Thymus (tissue), 11 donors: ENCODE results near the gene PTGDR2. TPM values are rescaled to one million over a fixed set of nuclear protein-coding genes. Genes with fewer than 3 reads are reported as not detected.

ENCODE experiments used
- DNase-seq, 9 donors: peaks; one replicate each; pipeline ENCODE4 v3.0.0-alpha.2; 2013; ENCODE audit warnings: low spot score in 9 of 9, low read depth in 6 of 9, missing footprints in 1 of 9
- H3K27ac ChIP-seq, 2 donors: one replicate each; pipeline ENCODE4 v1.5.1; 2013; ENCODE audit warnings: control low read depth in 1 of 2, low read depth in 1 of 2, low read length in 1 of 2, mild to moderate bottlenecking in 1 of 2, moderate library complexity in 1 of 2
- H3K27me3 ChIP-seq, 2 donors: one replicate each; pipeline ENCODE4 v1.5.1; 2013; ENCODE audit warnings: low read length in 1 of 2; ENCODE audit not compliant: control insufficient read depth in 2 of 2, insufficient read depth in 1 of 2
- H3K36me3 ChIP-seq, 2 donors: one replicate each; pipeline ENCODE4 v1.5.1; 2013; ENCODE audit warnings: low read length in 1 of 2, mild to moderate bottlenecking in 1 of 2, moderate library complexity in 1 of 2; ENCODE audit not compliant: control insufficient read depth in 2 of 2, insufficient read depth in 2 of 2
- H3K4me1 ChIP-seq, 2 donors: one replicate each; pipeline ENCODE4 v1.5.1; 2013; ENCODE audit warnings: low read length in 2 of 2; ENCODE audit not compliant: control insufficient read depth in 2 of 2, insufficient read depth in 2 of 2
- H3K4me3 ChIP-seq, 2 donors: one replicate each; pipeline ENCODE4 v1.5.1; 2013; ENCODE audit warnings: low read length in 2 of 2, control low read depth in 1 of 2, mild to moderate bottlenecking in 1 of 2
- H3K9me3 ChIP-seq, 2 donors: one replicate each; pipeline ENCODE4 v1.5.1; 2013; ENCODE audit warnings: low read length in 1 of 2, mild to moderate bottlenecking in 1 of 2; ENCODE audit not compliant: control insufficient read depth in 2 of 2, insufficient read depth in 1 of 2
- WGBS: extraction: QIAGEN DNeasy Blood & Tissue Kit; methylation state at CpG from one replicate; pipeline ENCODE4 v1.1.7; 2013; 5-methylcytosine and 5-hydroxymethylcytosine counted together
- polyA plus RNA-seq: library from polyadenylated mRNA; stranded (reverse); fragments of 200-250 nt; gene quantifications from one replicate; pipeline ENCODE4 v1.2.3, GENCODE V29; 2013
- total RNA-seq: library from RNA; stranded (reverse); fragments of 120-200 nt; gene quantifications from one replicate; pipeline ENCODE4 v1.2.4, GENCODE V29; 2013
- donor health status: healthy.

Gene PTGDR2
- total and polyA plus RNA-seq, 2 donors: 0.73 to 10.2 TPM

DNA sequence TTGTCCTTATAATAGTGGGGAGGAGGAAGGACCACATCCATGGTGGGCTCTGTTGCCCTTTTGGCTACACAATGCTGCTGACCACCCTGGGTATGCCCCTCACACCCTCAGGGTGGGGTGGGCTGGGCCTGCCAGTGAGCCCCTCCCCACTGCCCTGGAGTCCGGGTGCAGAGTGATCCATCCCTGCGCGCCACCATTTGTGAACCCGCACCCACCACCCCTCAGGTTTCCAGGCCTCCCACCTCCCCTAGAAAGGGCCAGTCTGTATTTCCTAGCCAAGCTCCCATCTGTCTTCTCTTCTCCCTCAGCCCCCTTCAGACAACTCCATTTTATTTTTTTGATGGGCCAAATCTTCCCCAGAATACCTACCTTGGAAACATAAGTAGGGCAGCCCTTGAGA is 45.6 kb downstream of the PTGDR2 start:
- Histone ChIP-seq H3K27ac (no peak overlapping the region), H3K4me1 (peaks cover 3 to 22% of the 10 kb centered on the region in 2 donors), H3K9me3 (no peaks in the 10 kb centered on the region), H3K27me3 (no peaks in the 10 kb centered on the region), H3K36me3 (no peaks in the 10 kb centered on the region), H3K4me3 (no peak overlapping the region)
- DNase-seq: no peak
- 95% methylated on average over 4 of the region's 4 CpGs for WGBS

DNA sequence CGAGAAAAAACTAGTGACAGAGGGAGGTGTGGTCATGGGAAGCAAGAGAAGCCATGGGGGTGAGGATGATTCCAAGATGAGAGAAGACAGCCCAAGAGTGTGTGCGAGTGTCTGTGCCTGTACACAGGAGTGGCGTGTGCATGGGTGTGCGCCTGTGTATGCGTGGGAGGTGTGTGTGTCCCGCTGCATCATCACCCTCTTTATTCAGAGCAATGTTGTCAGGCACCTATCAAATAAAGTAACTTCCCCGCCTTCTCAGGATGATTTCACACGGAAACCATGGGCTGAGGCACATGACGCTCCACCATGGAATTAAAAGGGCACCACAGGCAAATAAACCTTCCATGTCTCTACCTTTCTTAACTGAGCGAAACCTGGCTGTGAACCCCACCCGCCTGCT is 46.1 kb downstream of the PTGDR2 start:
- no peaks in the 10 kb centered on the region for H3K36me3 ChIP-seq
- WGBS: 96% methylated on average over 11 of the region's 11 CpGs
- peaks cover 3 to 22% of the 10 kb centered on the region in 2 donors for H3K4me1 ChIP-seq
- H3K9me3 ChIP-seq: no peaks in the 10 kb centered on the region
- no peak for DNase-seq
- no peaks in the 10 kb centered on the region for H3K27me3 ChIP-seq
- H3K27ac ChIP-seq: no peak overlapping the region
- no peak overlapping the region for H3K4me3 ChIP-seq

DNA sequence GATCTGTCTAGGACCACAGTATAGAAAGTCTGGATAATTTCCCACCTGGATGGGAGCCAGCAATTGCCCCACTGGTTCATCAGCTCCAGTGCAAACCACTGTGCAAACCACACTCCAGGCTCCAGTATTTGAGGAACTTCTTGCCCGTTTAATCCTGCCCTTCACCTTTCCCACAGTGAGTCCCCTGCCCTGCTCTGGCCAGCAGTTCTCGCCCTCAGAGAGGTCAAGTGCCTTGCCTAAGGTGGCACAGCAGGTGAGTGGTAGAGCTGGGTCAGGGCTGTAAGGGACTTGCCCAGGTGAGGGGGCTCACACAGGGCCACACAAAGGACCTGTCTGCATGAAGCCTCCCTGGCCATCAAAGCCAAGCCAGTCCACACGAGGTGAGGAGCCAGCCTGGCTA is 46.5 kb downstream of the PTGDR2 start:
- Histone ChIP-seq H3K4me1 (peaks cover 3 to 22% of the 10 kb centered on the region in 2 donors), H3K36me3 (no peaks in the 10 kb centered on the region), H3K9me3 (no peaks in the 10 kb centered on the region), H3K27ac (no peak overlapping the region), H3K4me3 (no peak overlapping the region), H3K27me3 (no peaks in the 10 kb centered on the region)
- no peak for DNase-seq
- WGBS: 63% methylated on average over 3 of the region's 3 CpGs

DNA sequence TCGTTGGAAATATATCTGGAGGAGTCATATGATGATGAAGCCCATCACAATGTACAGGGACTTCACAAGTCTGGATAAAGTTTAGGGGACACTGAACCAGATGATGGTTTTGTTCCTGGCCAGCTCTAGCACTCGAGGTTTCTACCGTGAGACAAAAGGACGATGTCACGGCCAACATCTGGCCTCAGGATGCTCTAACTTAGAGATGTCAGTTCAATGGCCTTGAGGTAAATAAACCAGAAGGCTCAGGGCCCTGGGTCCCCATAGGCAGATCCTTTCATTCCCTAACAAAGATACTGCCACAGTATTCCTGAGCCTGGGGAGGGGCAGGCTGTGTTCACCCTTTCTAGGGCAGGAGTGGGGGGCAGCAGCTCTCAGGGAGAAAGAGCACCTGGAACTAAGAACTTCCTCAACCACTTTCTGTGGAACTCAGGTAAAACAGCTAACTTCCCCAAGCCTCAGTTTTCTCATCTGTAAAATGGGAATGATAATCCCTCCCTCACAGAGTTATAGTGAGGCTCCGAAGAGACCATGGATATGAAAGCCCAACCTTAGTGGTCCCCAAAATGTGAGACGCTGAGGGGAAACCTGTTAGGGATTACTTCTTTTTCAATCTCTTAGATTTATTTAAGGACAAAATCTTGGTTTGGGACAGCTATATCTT is 52.3 kb downstream of the PTGDR2 start:
- DNase-seq: no peak
- WGBS: 93% methylated on average over 7 of the region's 7 CpGs
- no peak overlapping the region for H3K4me3 ChIP-seq
- no peak overlapping the region for H3K27ac ChIP-seq
- H3K27me3 ChIP-seq: peaks cover 0 to 14% of the 10 kb centered on the region in 2 donors
- no peaks in the 10 kb centered on the region for H3K36me3 ChIP-seq
- H3K4me1 ChIP-seq: peaks cover 0 to 6% of the 10 kb centered on the region in 2 donors
- H3K9me3 ChIP-seq: no peaks in the 10 kb centered on the region

GRCh38 chr11:60801194-60801593 is 54.6 kb downstream of the PTGDR2 start:
- DNase-seq: no peak
- H3K4me1 ChIP-seq: peaks cover 0 to 5% of the 10 kb centered on the region in 2 donors
- 96% methylated on average over 10 of the region's 10 CpGs for WGBS

More at GRCh38 chr11:60801194-60801593, 54.6 kb downstream of the PTGDR2 start:
- no peaks in the 10 kb centered on the region for H3K36me3 ChIP-seq
- H3K27me3 ChIP-seq: peaks cover 0 to 19% of the 10 kb centered on the region in 2 donors
- peaks cover 0 to 3% of the 10 kb centered on the region in 2 donors for H3K9me3 ChIP-seq
- no peak overlapping the region for H3K27ac ChIP-seq
- H3K4me3 ChIP-seq: no peak overlapping the region

Other genes starting within 250 kb of the PTGDR2 start
- gene MS4A8, start 156.3 kb downstream of the PTGDR2 start, total RNA-seq: 0.14 TPM
- 0.98 TPM for gene MS4A8, start 156.3 kb downstream of the PTGDR2 start, polyA plus RNA-seq
- gene MS4A18, start 131.2 kb downstream of the PTGDR2 start, total RNA-seq: not detected
- gene MS4A18, start 131.2 kb downstream of the PTGDR2 start, polyA plus RNA-seq: 0.07 TPM
- not detected for gene MS4A15, start 99.1 kb downstream of the PTGDR2 start, total RNA-seq
- 0.23 TPM for gene MS4A15, start 99.1 kb downstream of the PTGDR2 start, polyA plus RNA-seq
- gene MS4A10, start 70.6 kb downstream of the PTGDR2 start, total RNA-seq: under 0.01 TPM
- gene MS4A10, start 70.6 kb downstream of the PTGDR2 start, polyA plus RNA-seq: 0.09 TPM
- gene CCDC86, start 13.8 kb downstream of the PTGDR2 start, total RNA-seq: 9.2 TPM
- 11.0 TPM for gene CCDC86, start 13.8 kb downstream of the PTGDR2 start, polyA plus RNA-seq
- 1.6 TPM for gene ZP1, start 11.6 kb upstream of the PTGDR2 start, total RNA-seq
- 1.5 TPM for gene ZP1, start 11.6 kb upstream of the PTGDR2 start, polyA plus RNA-seq
- gene PRPF19, start 50.6 kb upstream of the PTGDR2 start, total RNA-seq: 74.9 TPM
- gene PRPF19, start 50.6 kb upstream of the PTGDR2 start, polyA plus RNA-seq: 49.2 TPM
- gene TMEM109, start 58.2 kb upstream of the PTGDR2 start, total RNA-seq: 18.7 TPM
- 58.1 TPM for gene TMEM109, start 58.2 kb upstream of the PTGDR2 start, polyA plus RNA-seq
- 4.6 TPM for gene TMEM132A, start 68.5 kb upstream of the PTGDR2 start, total RNA-seq
- 5.7 TPM for gene TMEM132A, start 68.5 kb upstream of the PTGDR2 start, polyA plus RNA-seq
- gene SLC15A3, start 96.2 kb upstream of the PTGDR2 start, total RNA-seq: 17.5 TPM
- 37.5 TPM for gene SLC15A3, start 96.2 kb upstream of the PTGDR2 start, polyA plus RNA-seq
- gene CD6, start 115.7 kb upstream of the PTGDR2 start, total RNA-seq: 30.7 TPM
- gene CD6, start 115.7 kb upstream of the PTGDR2 start, polyA plus RNA-seq: 74.1 TPM
- 30.6 TPM for gene CD5, start 246.5 kb upstream of the PTGDR2 start, total RNA-seq
- gene CD5, start 246.5 kb upstream of the PTGDR2 start, polyA plus RNA-seq: 40.5 TPM